K562 (cell line): Measurements from ENCODE around the gene GAB1. TPM values are rescaled to one million over a fixed set of nuclear protein-coding genes. Genes with fewer than 3 reads are reported as not detected.
A peak's percentile ranks its signal among the peaks of the same experiment; 100 is the strongest.

Experiments used
- ATF7 ChIP-seq: fragments of 450-650 bp; IDR thresholded peaks from 2 replicates; pipeline ENCODE4 v1.7.1; 2014; ENCODE audit warnings: mild to moderate bottlenecking, moderate library complexity
- CBX8 ChIP-seq: fragments of 200-600 bp; sonication (generic); IDR thresholded peaks from 2 replicates; pipeline ENCODE4 v1.6.1; 2012; ENCODE audit warnings: borderline replicate concordance, mixed run types, low read depth, mild to moderate bottlenecking, moderate library complexity, mixed read lengths, low read length, control low read depth, inconsistent platforms; ENCODE audit not compliant: poor library complexity, severe bottlenecking; ENCODE audit errors: extremely low read depth
- JUN ChIP-seq, 2 experiments: sonication (generic) in 1 of 2; formaldehyde crosslinking in 1 of 2; IDR thresholded peaks; 2 replicates each; pipeline versions ENCODE4 v1.6.1 to v1.8.0; 2012 to 2022; ENCODE audit warnings: borderline replicate concordance in 2 of 2, mild to moderate bottlenecking in 2 of 2, improper control_type of control experiment in 1 of 2, low read depth in 1 of 2, low read length in 1 of 2, missing genetic modification reagents in 1 of 2
- MEIS2 ChIP-seq: fragments of 450-650 bp; IDR thresholded peaks from 2 replicates; pipeline ENCODE4 v1.6.1; 2014; ENCODE audit warnings: mild to moderate bottlenecking; ENCODE audit not compliant: partially characterized antibody
- NFIC ChIP-seq: fragments of 450-650 bp; IDR thresholded peaks from 2 replicates; pipeline ENCODE4 v1.6.1; 2017; ENCODE audit warnings: mild to moderate bottlenecking, inconsistent platforms
- NR2C2 ChIP-seq, 2 experiments: fragments of 200-800 bp in 1 of 2; sonication (Bioruptor generic) in 1 of 2; sonication (generic) in 1 of 2; formaldehyde crosslinking in 1 of 2; IDR thresholded peaks; 2 replicates each; pipeline versions ENCODE4 v1.6.1 to v1.8.0; 2016 to 2022; ENCODE audit warnings: mild to moderate bottlenecking in 1 of 2, missing compliant biosample characterization in 1 of 2, missing genetic modification characterization in 1 of 2, missing genetic modification reagents in 1 of 2
- RNF2 ChIP-seq: sonication (generic); IDR thresholded peaks from 2 replicates; pipeline ENCODE4 v1.6.1; 2016
- ZNF263 ChIP-seq: sonication (generic); formaldehyde crosslinking; IDR thresholded peaks from 2 replicates; pipeline ENCODE4 v1.8.0; 2022; ENCODE audit warnings: mild to moderate bottlenecking, missing genetic modification reagents, borderline replicate concordance
- ZNF384 ChIP-seq: IDR thresholded peaks from 2 replicates; pipeline ENCODE4 v1.6.1; 2012; ENCODE audit warnings: low read depth, low read length, improper control_type of control experiment
- polyA plus RNA-seq, 8 experiments: library from polyadenylated mRNA; depleted of rRNA in 4 of 8; stranded (reverse) in 5 of 8; unstranded in 3 of 8; fragments of >200 nt; fragmentation: Nextera tagmentation in 2 of 8; fragmentation: Illumina TruSeq in 1 of 8; extraction: Ambion mirVana in 2 of 8; extraction: Trizol in 1 of 8; gene quantifications; 2 replicates each; pipeline versions ENCODE4 v1.2.1 to v1.2.3, GENCODE V29; 2011 to 2014; ENCODE audit warnings: inconsistent platforms in 1 of 8, missing spikeins in 1 of 8
- total RNA-seq, 7 experiments: library from RNA; depleted of rRNA in 6 of 7; stranded (reverse); fragments of >200 nt in 6 of 7; fragmentation: Illumina TruSeq in 2 of 7; extraction: Trizol in 2 of 7; gene quantifications; 2 replicates each; pipeline versions ENCODE4 v1.2.1 to v1.2.3, GENCODE V29; 2011 to 2021; ENCODE audit warnings: low replicate concordance in 1 of 7
- TF ChIP-seq, protein P1 (sequence below): fragments of 450-650 bp; IDR thresholded peaks from 2 replicates; pipeline ENCODE4 v1.6.1; 2018; ENCODE audit not compliant: partially characterized antibody
- TF ChIP-seq, protein P2 (sequence below), 2 experiments: IDR thresholded peaks in 1 of 2; conservative IDR thresholded peaks in 1 of 2; 2 replicates each; pipeline ENCODE4 v1.6.1; 2016; ENCODE audit warnings: low read depth in 2 of 2, mild to moderate bottlenecking in 1 of 2, missing compliant biosample characterization in 1 of 2, missing genetic modification characterization in 1 of 2, moderate library complexity in 1 of 2
- TF ChIP-seq, protein P3 (sequence below): IDR thresholded peaks from 2 replicates; pipeline ENCODE4 v1.6.1; 2012; ENCODE audit warnings: low read depth, low read length, improper control_type of control experiment, borderline replicate concordance
- TF ChIP-seq, protein P4 (sequence below): fragments of 250-450 bp; sonication (Bioruptor Pico); IDR thresholded peaks from 2 replicates; pipeline ENCODE4 v1.8.0; 2021; ENCODE audit warnings: mild to moderate bottlenecking, moderate library complexity

GAB1 gene
- total and polyA plus RNA-seq, 9 of the 15 experiments (the other 6 are each of a cell fraction or from before 2014, with no cell fraction given), result 1.3 to 14.6 (median 7.5) TPM

DNA sequence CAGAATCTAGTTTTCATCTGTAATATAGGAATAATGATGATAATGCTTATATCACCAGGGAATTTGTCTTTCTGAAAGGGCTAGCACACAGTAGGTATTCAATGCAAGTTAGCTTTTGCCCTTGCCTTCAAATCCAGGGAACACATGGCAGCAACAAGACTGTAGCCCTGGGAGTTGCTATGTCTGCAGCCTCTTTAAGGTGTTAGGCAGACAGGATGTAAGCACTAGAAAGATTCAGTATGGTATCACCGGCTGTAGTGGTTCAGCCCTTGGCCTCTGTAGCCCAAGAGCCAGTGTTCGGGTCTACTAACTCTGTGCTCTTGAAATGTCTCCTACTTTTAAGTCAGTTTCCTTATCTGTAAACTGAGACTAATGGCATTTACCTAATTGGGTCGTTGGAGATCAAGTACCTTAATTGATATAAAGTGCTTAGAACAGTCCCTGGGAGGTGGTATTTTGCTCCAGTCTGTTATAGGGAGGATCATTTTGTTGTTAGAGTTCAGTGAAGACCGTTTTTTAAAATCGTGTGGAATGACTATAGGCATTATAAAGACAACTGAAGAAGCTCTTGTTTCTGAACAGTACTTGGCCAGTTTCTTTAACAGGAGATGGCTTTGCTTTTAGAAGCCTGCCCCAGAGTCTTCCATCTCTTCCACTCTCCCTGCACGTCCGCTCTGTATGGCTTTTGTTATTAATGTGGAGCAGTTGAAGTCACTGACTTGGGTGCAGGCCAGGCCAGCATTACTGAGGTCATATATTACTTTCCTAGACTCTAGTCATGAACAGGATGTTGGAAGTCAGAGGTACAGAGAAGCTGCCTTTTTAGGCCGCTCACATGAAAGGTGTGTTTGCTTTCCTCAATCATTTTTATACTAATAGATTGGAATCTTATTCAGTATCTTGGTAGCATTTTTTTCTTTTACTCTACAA is 44.8 kb downstream of the GAB1 start (continued):
- TF ChIP-seq, protein P1, sequence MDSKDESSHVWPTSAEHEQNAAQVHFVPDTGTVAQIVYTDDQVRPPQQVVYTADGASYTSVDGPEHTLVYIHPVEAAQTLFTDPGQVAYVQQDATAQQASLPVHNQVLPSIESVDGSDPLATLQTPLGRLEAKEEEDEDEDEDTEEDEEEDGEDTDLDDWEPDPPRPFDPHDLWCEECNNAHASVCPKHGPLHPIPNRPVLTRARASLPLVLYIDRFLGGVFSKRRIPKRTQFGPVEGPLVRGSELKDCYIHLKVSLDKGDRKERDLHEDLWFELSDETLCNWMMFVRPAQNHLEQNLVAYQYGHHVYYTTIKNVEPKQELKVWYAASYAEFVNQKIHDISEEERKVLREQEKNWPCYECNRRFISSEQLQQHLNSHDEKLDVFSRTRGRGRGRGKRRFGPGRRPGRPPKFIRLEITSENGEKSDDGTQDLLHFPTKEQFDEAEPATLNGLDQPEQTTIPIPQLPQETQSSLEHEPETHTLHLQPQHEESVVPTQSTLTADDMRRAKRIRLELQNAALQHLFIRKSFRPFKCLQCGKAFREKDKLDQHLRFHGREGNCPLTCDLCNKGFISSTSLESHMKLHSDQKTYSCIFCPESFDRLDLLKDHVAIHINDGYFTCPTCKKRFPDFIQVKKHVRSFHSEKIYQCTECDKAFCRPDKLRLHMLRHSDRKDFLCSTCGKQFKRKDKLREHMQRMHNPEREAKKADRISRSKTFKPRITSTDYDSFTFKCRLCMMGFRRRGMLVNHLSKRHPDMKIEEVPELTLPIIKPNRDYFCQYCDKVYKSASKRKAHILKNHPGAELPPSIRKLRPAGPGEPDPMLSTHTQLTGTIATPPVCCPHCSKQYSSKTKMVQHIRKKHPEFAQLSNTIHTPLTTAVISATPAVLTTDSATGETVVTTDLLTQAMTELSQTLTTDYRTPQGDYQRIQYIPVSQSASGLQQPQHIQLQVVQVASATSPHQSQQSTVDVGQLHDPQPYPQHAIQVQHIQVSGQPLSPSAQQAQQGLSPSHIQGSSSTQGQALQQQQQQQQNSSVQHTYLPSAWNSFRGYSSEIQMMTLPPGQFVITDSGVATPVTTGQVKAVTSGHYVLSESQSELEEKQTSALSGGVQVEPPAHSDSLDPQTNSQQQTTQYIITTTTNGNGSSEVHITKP, result peak; percentile 57
- TF ChIP-seq, protein P2, sequence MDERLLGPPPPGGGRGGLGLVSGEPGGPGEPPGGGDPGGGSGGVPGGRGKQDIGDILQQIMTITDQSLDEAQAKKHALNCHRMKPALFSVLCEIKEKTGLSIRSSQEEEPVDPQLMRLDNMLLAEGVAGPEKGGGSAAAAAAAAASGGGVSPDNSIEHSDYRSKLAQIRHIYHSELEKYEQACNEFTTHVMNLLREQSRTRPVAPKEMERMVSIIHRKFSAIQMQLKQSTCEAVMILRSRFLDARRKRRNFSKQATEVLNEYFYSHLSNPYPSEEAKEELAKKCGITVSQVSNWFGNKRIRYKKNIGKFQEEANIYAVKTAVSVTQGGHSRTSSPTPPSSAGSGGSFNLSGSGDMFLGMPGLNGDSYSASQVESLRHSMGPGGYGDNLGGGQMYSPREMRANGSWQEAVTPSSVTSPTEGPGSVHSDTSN (CRISPR knock-in tag; IDR thresholded peaks at IDR 0.05; ENCODE audit: low read depth), result no peak
- TF ChIP-seq, protein P2 (tag; conservative IDR thresholded peaks at IDR 0.05; ENCODE audit: low read depth), result peak; percentile 75
- TF ChIP-seq ZNF263 (CRISPR knock-in tag) (no peak), CBX8 (no peak), NFIC (peak; percentile 71), MEIS2 (peak; percentile 69), ZNF384 (no peak), NR2C2 (CRISPR knock-in tag; IDR thresholded peaks at IDR 0.05) (no peak), NR2C2 (tag; IDR thresholded peaks at IDR 0.05) (0 out of 2 replicates have a peak, but pooled peaks have one; percentile 45), RNF2 (no peak), JUN (IDR thresholded peaks at IDR 0.05; ENCODE audit: borderline replicate concordance, low read depth, low read length) (no peak), JUN (CRISPR knock-in tag; IDR thresholded peaks at IDR 0.05; ENCODE audit: borderline replicate concordance) (no peak), ATF7 (peak; percentile 38; the same call in 1 of the 2 replicates)
- TF ChIP-seq, protein P3, sequence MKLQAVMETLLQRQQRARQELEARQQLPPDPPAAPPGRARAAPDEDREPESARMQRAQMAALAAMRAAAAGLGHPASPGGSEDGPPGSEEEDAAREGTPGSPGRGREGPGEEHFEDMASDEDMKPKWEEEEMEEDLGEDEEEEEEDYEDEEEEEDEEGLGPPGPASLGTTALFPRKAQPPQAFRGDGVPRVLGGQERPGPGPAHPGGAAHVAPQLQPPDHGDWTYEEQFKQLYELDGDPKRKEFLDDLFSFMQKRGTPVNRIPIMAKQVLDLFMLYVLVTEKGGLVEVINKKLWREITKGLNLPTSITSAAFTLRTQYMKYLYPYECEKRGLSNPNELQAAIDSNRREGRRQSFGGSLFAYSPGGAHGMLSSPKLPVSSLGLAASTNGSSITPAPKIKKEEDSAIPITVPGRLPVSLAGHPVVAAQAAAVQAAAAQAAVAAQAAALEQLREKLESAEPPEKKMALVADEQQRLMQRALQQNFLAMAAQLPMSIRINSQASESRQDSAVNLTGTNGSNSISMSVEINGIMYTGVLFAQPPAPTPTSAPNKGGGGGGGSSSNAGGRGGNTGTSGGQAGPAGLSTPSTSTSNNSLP, result no peak
- TF ChIP-seq, protein P4, sequence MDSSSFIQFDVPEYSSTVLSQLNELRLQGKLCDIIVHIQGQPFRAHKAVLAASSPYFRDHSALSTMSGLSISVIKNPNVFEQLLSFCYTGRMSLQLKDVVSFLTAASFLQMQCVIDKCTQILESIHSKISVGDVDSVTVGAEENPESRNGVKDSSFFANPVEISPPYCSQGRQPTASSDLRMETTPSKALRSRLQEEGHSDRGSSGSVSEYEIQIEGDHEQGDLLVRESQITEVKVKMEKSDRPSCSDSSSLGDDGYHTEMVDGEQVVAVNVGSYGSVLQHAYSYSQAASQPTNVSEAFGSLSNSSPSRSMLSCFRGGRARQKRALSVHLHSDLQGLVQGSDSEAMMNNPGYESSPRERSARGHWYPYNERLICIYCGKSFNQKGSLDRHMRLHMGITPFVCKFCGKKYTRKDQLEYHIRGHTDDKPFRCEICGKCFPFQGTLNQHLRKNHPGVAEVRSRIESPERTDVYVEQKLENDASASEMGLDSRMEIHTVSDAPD (CRISPR knock-in tag), result no peak
